BJ (cell line): ENCODE results near the gene DDX23. TPM values are rescaled to one million over a fixed set of nuclear protein-coding genes. Genes with fewer than 3 reads are reported as not detected.
A peak's percentile ranks its signal among the peaks of the same experiment; 100 is the strongest.

Source experiments
- CTCF ChIA-PET: fragments of 350-600 bp; formaldehyde crosslinking; extraction: SDS; loops from one replicate; lab custom pipeline; 2021; ENCODE audit warnings: antibody characterized with exemption, inconsistent platforms; lab: Yijun Ruan, JAX
- POLR2A ChIA-PET: fragments of 300-600 bp; sonication (Branson Sonifier 250); formaldehyde crosslinking; extraction: SDS; loops from one replicate; lab custom pipeline; 2021; ENCODE audit warnings: antibody characterized with exemption; lab: Charles Lee
- DNase-seq: peaks from one replicate; pipeline ENCODE4 v3.0.0-alpha.2; 2011; ENCODE audit warnings: low read depth
- H3K27me3 ChIP-seq: 2 replicates; pipeline ENCODE4 v1.6.0; 2011; ENCODE audit warnings: low read length; ENCODE audit not compliant: control insufficient read depth, insufficient read depth
- H3K36me3 ChIP-seq: 2 replicates; pipeline ENCODE4 v1.5.1; 2011; ENCODE audit warnings: low read length; ENCODE audit not compliant: control insufficient read depth, insufficient read depth
- H3K4me3 ChIP-seq: 2 replicates; pipeline ENCODE4 v1.5.1; 2011; ENCODE audit warnings: low read depth, mild to moderate bottlenecking, control low read depth, low read length
- polyA plus RNA-seq: library from polyadenylated mRNA; depleted of rRNA; stranded (reverse); fragments of >200 nt; gene quantifications from 2 replicates; pipeline ENCODE4 v1.2.3, GENCODE V29; 2011; rRNA removed
- small RNA-seq: library from RNA; depleted of rRNA; stranded (forward); fragments of <200 nt; gene quantifications from one replicate; pipeline ENCODE3, GENCODE V24; 2012; ENCODE audit warnings: low replicate concordance, low read depth; ENCODE audit not compliant: insufficient read length
- TF ChIP-seq, protein P1 (sequence below): IDR thresholded peaks from 2 replicates; pipeline ENCODE4 v1.5.1; 2011; ENCODE audit warnings: low read depth, mild to moderate bottlenecking, control low read depth, inconsistent platforms, low read length, moderate library complexity; ENCODE audit not compliant: insufficient read depth

Gene DDX23
- polyA plus RNA-seq, 1 experiment: 59.4 TPM

DNA sequence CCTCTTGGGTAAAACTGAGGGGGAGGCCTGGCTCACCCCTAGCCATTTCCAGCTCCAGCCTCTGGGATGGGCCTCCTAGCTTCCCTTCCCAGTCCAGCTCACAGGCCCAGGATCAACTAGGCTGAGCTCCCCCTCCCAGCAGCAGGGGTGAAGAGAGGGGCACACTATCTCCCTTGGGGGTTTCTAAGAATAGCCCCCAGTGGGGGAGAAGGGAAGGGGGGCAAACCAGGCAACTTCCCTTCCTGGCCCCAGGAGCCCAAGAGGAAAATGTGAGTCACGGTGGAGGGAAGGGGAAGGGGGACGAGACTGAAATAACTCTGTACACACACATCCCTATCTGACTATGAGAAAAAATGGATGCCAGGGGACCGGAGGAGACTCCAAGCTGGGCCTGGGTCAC, 72.1 kb downstream of the DDX23 start:
- TF ChIP-seq, protein P1, sequence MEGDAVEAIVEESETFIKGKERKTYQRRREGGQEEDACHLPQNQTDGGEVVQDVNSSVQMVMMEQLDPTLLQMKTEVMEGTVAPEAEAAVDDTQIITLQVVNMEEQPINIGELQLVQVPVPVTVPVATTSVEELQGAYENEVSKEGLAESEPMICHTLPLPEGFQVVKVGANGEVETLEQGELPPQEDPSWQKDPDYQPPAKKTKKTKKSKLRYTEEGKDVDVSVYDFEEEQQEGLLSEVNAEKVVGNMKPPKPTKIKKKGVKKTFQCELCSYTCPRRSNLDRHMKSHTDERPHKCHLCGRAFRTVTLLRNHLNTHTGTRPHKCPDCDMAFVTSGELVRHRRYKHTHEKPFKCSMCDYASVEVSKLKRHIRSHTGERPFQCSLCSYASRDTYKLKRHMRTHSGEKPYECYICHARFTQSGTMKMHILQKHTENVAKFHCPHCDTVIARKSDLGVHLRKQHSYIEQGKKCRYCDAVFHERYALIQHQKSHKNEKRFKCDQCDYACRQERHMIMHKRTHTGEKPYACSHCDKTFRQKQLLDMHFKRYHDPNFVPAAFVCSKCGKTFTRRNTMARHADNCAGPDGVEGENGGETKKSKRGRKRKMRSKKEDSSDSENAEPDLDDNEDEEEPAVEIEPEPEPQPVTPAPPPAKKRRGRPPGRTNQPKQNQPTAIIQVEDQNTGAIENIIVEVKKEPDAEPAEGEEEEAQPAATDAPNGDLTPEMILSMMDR: no peak
- peak; percentile 19 for DNase-seq
- H3K36me3 ChIP-seq: peaks cover 23% of the 10 kb centered on the region
- no peak overlapping the region for H3K4me3 ChIP-seq
- CTCF ChIA-PET: interaction anchor here (1.1 to 1.9 kb wide), 5 partner anchors 13 to 35 kb away, joined by 3 to 8 read pairs (median 4); no protein-coding TSS in a partner anchor
- H3K27me3 ChIP-seq: no peaks in the 10 kb centered on the region
- POLR2A ChIA-PET: no interaction called here

Small RNA genes lying within 50 kb of the gene (small RNA-seq; reads per million reads assigned to genes)
- not detected for gene RF00019
- not detected for gene RNU6-600P

Other genes with a start within 250 kb of the DDX23 start
- gene KANSL2, start 169.9 kb downstream of the DDX23 start, polyA plus RNA-seq: 41.0 and 41.4 TPM in 2 replicates
- 16.9 and 29.4 TPM in 2 replicates for gene CCNT1, start 135.5 kb downstream of the DDX23 start, polyA plus RNA-seq
- gene ADCY6, start 63.1 kb downstream of the DDX23 start, polyA plus RNA-seq: 27.8 and 37.9 TPM in 2 replicates
- gene CACNB3, start 33.7 kb downstream of the DDX23 start, polyA plus RNA-seq: 24.2 and 48.2 TPM in 2 replicates
- gene RND1, start 13.7 kb upstream of the DDX23 start, polyA plus RNA-seq: 0.31 and 0.72 TPM in 2 replicates
- gene FKBP11, start 73.3 kb upstream of the DDX23 start, polyA plus RNA-seq: 100 and 134 TPM in 2 replicates
- 233 and 292 TPM in 2 replicates for gene ARF3, start 105.3 kb upstream of the DDX23 start, polyA plus RNA-seq
- 0.63 and 0.76 TPM in 2 replicates for gene WNT10B, start 119.6 kb upstream of the DDX23 start, polyA plus RNA-seq
- gene WNT1, start 126.2 kb upstream of the DDX23 start, polyA plus RNA-seq: not detected in 2 replicates
- gene DDN, start 147.2 kb upstream of the DDX23 start, polyA plus RNA-seq: 0.02 and 0.07 TPM in 2 replicates
- 94.1 and 127 TPM in 2 replicates for gene PRKAG1, start 166.6 kb upstream of the DDX23 start, polyA plus RNA-seq
- gene KMT2D, start 208.6 kb upstream of the DDX23 start, polyA plus RNA-seq: 8.2 and 9.7 TPM in 2 replicates
- 0.82 and 1.3 TPM in 2 replicates for gene RHEBL1, start 217.8 kb upstream of the DDX23 start, polyA plus RNA-seq
- not detected in 2 replicates for gene DHH, start 242.6 kb upstream of the DDX23 start, polyA plus RNA-seq